NCI-H69 (cell line): ENCODE measurements around the gene HBM.
A peak's percentile ranks its signal among the peaks of the same experiment; 100 is the strongest.
"Not testable (repeated sequence)": the region's sequence is repeated elsewhere in the genome, so short reads cannot be mapped to it uniquely, and the experiment has no call there.

Experiments
- DNase-seq: peaks from one replicate; lab custom pipeline; 2025; lab: John Stamatoyannopoulos, UW

The HBM gene

GRCh38 chr16:185213-185612 is 19.4 kb downstream of the HBM start:
- DNase-seq: no peak

- no peak for DNase-seq
Observed at GRCh38 chr16:185691-186090, 19.9 kb downstream of the HBM start.

- DNase-seq: no peak
Observed at GRCh38 chr16:187330-187729, 21.6 kb downstream of the HBM start.

- DNase-seq: peak; percentile 43
Observed at GRCh38 chr16:188674-189073, 22.9 kb downstream of the HBM start.

- DNase-seq: no peak
Observed at GRCh38 chr16:189604-190186, 23.9 kb downstream of the HBM start.

GRCh38 chr16:191831-192230 is 26.1 kb downstream of the HBM start:
- no peak for DNase-seq

- DNase-seq: no peak
Observed at GRCh38 chr16:192686-193085, 26.9 kb downstream of the HBM start.

- no peak for DNase-seq
Observed at GRCh38 chr16:193441-193840, 27.7 kb downstream of the HBM start.

GRCh38 chr16:194516-194915 is 28.7 kb downstream of the HBM start:
- DNase-seq: no peak

- DNase-seq: no peak
Observed at GRCh38 chr16:200388-200787, 34.6 kb downstream of the HBM start.

GRCh38 chr16:203246-203645 is 37.5 kb downstream of the HBM start:
- DNase-seq: no peak

- DNase-seq: not testable (repeated sequence)
Observed at GRCh38 chr16:204046-204445, 38.3 kb downstream of the HBM start.

GRCh38 chr16:209359-209758 is 43.6 kb downstream of the HBM start:
- not testable (repeated sequence) for DNase-seq

- DNase-seq: not testable (repeated sequence)
Observed at GRCh38 chr16:211631-212180, 45.9 kb downstream of the HBM start.

- no peak for DNase-seq
Observed at GRCh38 chr16:212999-213398, 47.2 kb downstream of the HBM start.
